Prostate gland (tissue), 2 donors: ENCODE measurements around the gene CDKN1A.

Experiments
- POLR2A ChIP-seq: fragments of 450-650 bp; IDR thresholded peaks from one replicate; pipeline ENCODE4 v1.6.1; 2016; ENCODE audit warnings: antibody characterized with exemption, mild to moderate bottlenecking
- POLR2AphosphoS5 ChIP-seq: sonication (generic); formaldehyde crosslinking; IDR thresholded peaks from one replicate; pipeline ENCODE4 v1.6.1; 2017; ENCODE audit warnings: antibody characterized with exemption
- TF ChIP-seq, protein P1 (sequence below), 4 experiments: fragments of 200-600 bp in 2 of 4; fragments of 450-650 bp in 2 of 4; sonication (generic) in 2 of 4; IDR thresholded peaks; 1 replicate in 3 of 4; 2 replicates in 1 of 4; pipeline ENCODE4 v1.5.1; 2016 to 2019; ENCODE audit warnings: antibody characterized with exemption in 4 of 4, mild to moderate bottlenecking in 2 of 4, moderate library complexity in 2 of 4

DNA sequence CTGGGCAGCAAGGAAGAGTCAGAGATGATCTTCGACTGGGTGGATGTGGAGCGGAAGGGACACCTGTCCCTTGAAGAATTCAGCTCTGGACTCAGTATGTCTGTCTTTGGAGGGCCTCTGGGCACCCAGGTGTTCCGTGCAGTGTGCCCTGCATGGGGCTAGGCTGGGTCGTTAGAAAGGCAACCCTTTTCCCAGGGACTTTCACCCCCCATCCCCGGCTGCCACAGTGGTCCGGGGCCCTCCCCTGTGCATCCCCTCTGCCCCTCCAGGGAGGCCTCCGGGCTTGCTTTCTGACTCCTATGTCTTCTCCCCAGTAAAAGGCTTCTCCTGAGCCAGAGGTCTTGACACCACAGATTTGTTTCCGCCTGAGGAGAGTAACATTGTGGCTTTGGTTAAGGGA lies 35.3 kb downstream of the CDKN1A start:
- TF ChIP-seq, protein P1, sequence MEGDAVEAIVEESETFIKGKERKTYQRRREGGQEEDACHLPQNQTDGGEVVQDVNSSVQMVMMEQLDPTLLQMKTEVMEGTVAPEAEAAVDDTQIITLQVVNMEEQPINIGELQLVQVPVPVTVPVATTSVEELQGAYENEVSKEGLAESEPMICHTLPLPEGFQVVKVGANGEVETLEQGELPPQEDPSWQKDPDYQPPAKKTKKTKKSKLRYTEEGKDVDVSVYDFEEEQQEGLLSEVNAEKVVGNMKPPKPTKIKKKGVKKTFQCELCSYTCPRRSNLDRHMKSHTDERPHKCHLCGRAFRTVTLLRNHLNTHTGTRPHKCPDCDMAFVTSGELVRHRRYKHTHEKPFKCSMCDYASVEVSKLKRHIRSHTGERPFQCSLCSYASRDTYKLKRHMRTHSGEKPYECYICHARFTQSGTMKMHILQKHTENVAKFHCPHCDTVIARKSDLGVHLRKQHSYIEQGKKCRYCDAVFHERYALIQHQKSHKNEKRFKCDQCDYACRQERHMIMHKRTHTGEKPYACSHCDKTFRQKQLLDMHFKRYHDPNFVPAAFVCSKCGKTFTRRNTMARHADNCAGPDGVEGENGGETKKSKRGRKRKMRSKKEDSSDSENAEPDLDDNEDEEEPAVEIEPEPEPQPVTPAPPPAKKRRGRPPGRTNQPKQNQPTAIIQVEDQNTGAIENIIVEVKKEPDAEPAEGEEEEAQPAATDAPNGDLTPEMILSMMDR (IDR thresholded peaks at IDR 0.05), result no peak
- no peak for TF ChIP-seq POLR2AphosphoS5
- no peak for TF ChIP-seq POLR2A
